Measurements from ENCODE around the gene NDST3.

DNA sequence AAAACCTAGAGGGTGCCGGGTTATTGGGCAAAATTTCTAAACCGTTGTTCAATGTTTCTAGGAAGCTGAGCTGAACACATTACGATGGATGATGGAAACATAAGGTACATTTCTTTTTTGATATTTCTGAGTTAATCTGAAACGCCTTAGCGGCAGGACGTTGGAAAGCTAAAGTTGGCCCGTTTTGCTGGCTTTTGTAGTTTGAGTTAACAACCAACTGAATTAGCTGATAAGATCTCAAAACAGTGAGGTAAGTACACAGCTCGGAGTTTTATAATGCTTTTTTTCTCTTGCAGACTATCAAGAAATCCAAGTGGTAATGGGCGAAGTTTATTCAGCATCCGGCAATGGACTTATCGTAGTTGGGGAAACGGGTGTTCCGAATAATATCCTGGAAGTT, 245.0 kb downstream of the NDST3 start:
- TF ChIP-seq, protein P1, sequence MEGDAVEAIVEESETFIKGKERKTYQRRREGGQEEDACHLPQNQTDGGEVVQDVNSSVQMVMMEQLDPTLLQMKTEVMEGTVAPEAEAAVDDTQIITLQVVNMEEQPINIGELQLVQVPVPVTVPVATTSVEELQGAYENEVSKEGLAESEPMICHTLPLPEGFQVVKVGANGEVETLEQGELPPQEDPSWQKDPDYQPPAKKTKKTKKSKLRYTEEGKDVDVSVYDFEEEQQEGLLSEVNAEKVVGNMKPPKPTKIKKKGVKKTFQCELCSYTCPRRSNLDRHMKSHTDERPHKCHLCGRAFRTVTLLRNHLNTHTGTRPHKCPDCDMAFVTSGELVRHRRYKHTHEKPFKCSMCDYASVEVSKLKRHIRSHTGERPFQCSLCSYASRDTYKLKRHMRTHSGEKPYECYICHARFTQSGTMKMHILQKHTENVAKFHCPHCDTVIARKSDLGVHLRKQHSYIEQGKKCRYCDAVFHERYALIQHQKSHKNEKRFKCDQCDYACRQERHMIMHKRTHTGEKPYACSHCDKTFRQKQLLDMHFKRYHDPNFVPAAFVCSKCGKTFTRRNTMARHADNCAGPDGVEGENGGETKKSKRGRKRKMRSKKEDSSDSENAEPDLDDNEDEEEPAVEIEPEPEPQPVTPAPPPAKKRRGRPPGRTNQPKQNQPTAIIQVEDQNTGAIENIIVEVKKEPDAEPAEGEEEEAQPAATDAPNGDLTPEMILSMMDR (IDR thresholded peaks at IDR 0.05) = no peak
- TF ChIP-seq ZBTB33 (IDR thresholded peaks at IDR 0.05; ENCODE audit: borderline replicate concordance, low read depth) (no peak), EZH2phosphoT487 (IDR thresholded peaks at IDR 0.05; ENCODE audit: borderline replicate concordance, low read depth) (no peak), CHD2 (IDR thresholded peaks at IDR 0.05; ENCODE audit: low read length, partially characterized antibody) (no peak), IRF3 (IDR thresholded peaks at IDR 0.05; ENCODE audit: low read depth, low read length) (no peak)
- TF ChIP-seq, protein P2, sequence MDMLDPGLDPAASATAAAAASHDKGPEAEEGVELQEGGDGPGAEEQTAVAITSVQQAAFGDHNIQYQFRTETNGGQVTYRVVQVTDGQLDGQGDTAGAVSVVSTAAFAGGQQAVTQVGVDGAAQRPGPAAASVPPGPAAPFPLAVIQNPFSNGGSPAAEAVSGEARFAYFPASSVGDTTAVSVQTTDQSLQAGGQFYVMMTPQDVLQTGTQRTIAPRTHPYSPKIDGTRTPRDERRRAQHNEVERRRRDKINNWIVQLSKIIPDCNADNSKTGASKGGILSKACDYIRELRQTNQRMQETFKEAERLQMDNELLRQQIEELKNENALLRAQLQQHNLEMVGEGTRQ (IDR thresholded peaks at IDR 0.05; ENCODE audit: borderline replicate concordance, low read depth, low read length) = no peak

Measured in SK-N-SH (cell line).